CD4-positive, alpha-beta memory T cell (primary cell): ENCODE data around the gene UNC50. TPM values are rescaled to one million over a fixed set of nuclear protein-coding genes. Genes with fewer than 3 reads are reported as not detected.

Experiments used
- CTCF ChIA-PET: fragments of 350-600 bp; sonication (Branson Sonifier 250); formaldehyde crosslinking; loops from one replicate; lab custom pipeline; 2021; ENCODE audit warnings: inconsistent platforms; ENCODE audit not compliant: partially characterized antibody; lab: Charles Lee
- POLR2A ChIA-PET: fragments of 350-600 bp; sonication (Branson Sonifier 250); formaldehyde crosslinking; loops from one replicate; lab custom pipeline; 2021; ENCODE audit not compliant: partially characterized antibody; lab: Charles Lee
- DNase-seq, 5 donors: peaks; one replicate each; pipeline versions ENCODE4 v3.0.0 to v3.0.0-alpha.2; 2020 to 2022; ENCODE audit warnings: mixed read lengths in 1 of 5
- H3K27ac ChIP-seq: one replicate; pipeline ENCODE4 v1.7.0; 2013; ENCODE audit warnings: low read depth, low read length
- H3K27me3 ChIP-seq: 2 replicates; pipeline ENCODE4 v1.7.0; 2013; ENCODE audit warnings: mild to moderate bottlenecking, low read length, moderate library complexity; ENCODE audit not compliant: insufficient read depth
- H3K36me3 ChIP-seq: 2 replicates; pipeline ENCODE4 v1.7.0; 2013; ENCODE audit warnings: mild to moderate bottlenecking, low read length, moderate library complexity; ENCODE audit not compliant: insufficient read depth
- H3K4me1 ChIP-seq: 2 replicates; pipeline ENCODE4 v1.7.0; 2013; ENCODE audit warnings: mild to moderate bottlenecking, low read length, moderate library complexity; ENCODE audit not compliant: insufficient read depth
- H3K4me3 ChIP-seq, 2 donors: one replicate each; pipeline ENCODE4 v1.7.0; 2013; ENCODE audit warnings: low read length in 2 of 2, mild to moderate bottlenecking in 1 of 2
- H3K9me3 ChIP-seq, 2 donors: one replicate each; pipeline ENCODE4 v1.7.0; 2013; ENCODE audit warnings: low read length in 2 of 2, control low read depth in 1 of 2; ENCODE audit not compliant: control insufficient read depth in 1 of 2
- H3K27ac Mint-ChIP-seq, 7 donors: one replicate each; pipeline ENCODE4 v1.8.0; 2020 to 2021; ENCODE audit warnings: mixed read lengths in 7 of 7, mild to moderate bottlenecking in 6 of 7, inconsistent platforms in 3 of 7, moderate library complexity in 3 of 7
- H3K27me3 Mint-ChIP-seq, 2 donors: one replicate each; pipeline ENCODE4 v1.8.0; 2020 to 2021; ENCODE audit warnings: mixed read lengths in 2 of 2
- H3K36me3 Mint-ChIP-seq, 2 donors: one replicate each; pipeline ENCODE4 v1.8.0; 2020 to 2021; ENCODE audit warnings: mixed read lengths in 2 of 2, inconsistent platforms in 1 of 2, mild to moderate bottlenecking in 1 of 2
- H3K4me1 Mint-ChIP-seq, 4 donors: one replicate each; pipeline ENCODE4 v1.8.0; 2020 to 2021; ENCODE audit warnings: mixed read lengths in 4 of 4, mild to moderate bottlenecking in 1 of 4
- H3K4me3 Mint-ChIP-seq, 8 donors: one replicate each; pipeline ENCODE4 v1.8.0; 2020 to 2021; ENCODE audit warnings: mixed read lengths in 8 of 8, mild to moderate bottlenecking in 7 of 8, moderate library complexity in 6 of 8, inconsistent platforms in 3 of 8
- H3K9me3 Mint-ChIP-seq, 8 donors: one replicate each; pipeline ENCODE4 v1.8.0; 2020 to 2021; ENCODE audit warnings: mixed read lengths in 8 of 8, mild to moderate bottlenecking in 5 of 8, inconsistent platforms in 3 of 8, moderate library complexity in 1 of 8
- intact Hi-C: fragments of 100-400 bp; cut with micrococcal nuclease; formaldehyde crosslinking; loops from one replicate; pipeline ENCODE4 v1.15.1; 2023
- polyA plus RNA-seq, 2 donors: library from polyadenylated mRNA; unstranded; fragments of 300-500 nt; fragmentation: Illumina TruSeq; gene quantifications; one replicate each; pipeline ENCODE4 v1.2.3, GENCODE V29; 2021
- total RNA-seq, 2 experiments: library from RNA; stranded (reverse); gene quantifications; one replicate each; pipeline ENCODE4 v1.2.3, GENCODE V29; 2021

The UNC50 gene
- total and polyA plus RNA-seq, 4 experiments from 2014 or later: 41.8 to 48.8 (median 45.4) TPM

DNA sequence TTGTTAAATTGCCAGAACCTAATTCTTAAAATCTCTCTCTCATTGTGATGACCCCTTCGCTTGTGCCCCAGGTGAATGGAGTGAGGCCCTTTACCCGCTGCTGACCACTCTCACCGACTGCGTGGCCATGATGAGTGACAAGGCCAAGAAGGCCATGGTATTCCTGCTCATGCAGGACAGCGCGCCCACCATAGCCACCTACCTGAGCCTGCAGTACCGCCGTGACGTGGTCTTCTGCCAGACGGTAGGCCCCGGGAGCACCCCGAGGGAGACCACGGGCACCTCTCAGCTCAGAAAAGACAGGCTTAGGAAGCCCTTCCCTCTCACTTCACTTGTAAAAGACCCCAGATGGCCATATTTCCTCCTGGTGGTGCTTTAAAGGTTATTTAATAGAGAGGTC lies 45.0 kb upstream of the UNC50 start:
- ChIA-PET CTCF (no interaction called here), POLR2A (no interaction called here)
- DNase-seq: no peak
- Histone ChIP-seq H3K4me1 (no peaks in the 10 kb centered on the region), H3K27me3 (no peaks in the 10 kb centered on the region), H3K4me3 (no peak overlapping the region), H3K27ac (no peak overlapping the region), H3K9me3 (no peaks in the 10 kb centered on the region), H3K36me3 (peaks cover 81% of the 10 kb centered on the region)
- H3K9me3 Mint-ChIP-seq: peaks cover 0 to 2% (median 0%) of the 10 kb centered on the region in 8 donors
- H3K27ac Mint-ChIP-seq: peak overlapping the region in 2 of 7 donors; percentile 42 to 70
- no peaks in the 10 kb centered on the region for H3K27me3 Mint-ChIP-seq
- peaks cover 44 to 82% of the 10 kb centered on the region in 2 donors for H3K36me3 Mint-ChIP-seq
- intact Hi-C loops: loop anchor here (10.0 kb wide), 1 partner anchor 81 kb away; no protein-coding TSS in a partner anchor
- peaks cover 0 to 25% (median 16%) of the 10 kb centered on the region in 4 donors for H3K4me1 Mint-ChIP-seq
- no peak overlapping the region for H3K4me3 Mint-ChIP-seq

- Histone ChIP-seq H3K4me1 (no peaks in the 10 kb centered on the region), H3K27me3 (no peaks in the 10 kb centered on the region), H3K4me3 (no peak overlapping the region), H3K36me3 (peaks cover 81% of the 10 kb centered on the region), H3K27ac (no peak overlapping the region), H3K9me3 (no peaks in the 10 kb centered on the region)
- ChIA-PET CTCF (interaction anchor here (0.8 kb wide), 1 partner anchor 21 kb away, joined by 3 read pairs; no protein-coding TSS in a partner anchor), POLR2A (no interaction called here)
- H3K9me3 Mint-ChIP-seq: peaks cover 0 to 2% (median 0%) of the 10 kb centered on the region in 8 donors
- H3K4me3 Mint-ChIP-seq: no peak overlapping the region
- peaks cover 0 to 13% (median 6%) of the 10 kb centered on the region in 4 donors for H3K4me1 Mint-ChIP-seq
- H3K27ac Mint-ChIP-seq: peak overlapping the region in 1 of 7 donors; percentile 31
- intact Hi-C loops: loop anchor here (10.0 kb wide), 1 partner anchor 80 kb away; no protein-coding TSS in a partner anchor
- H3K36me3 Mint-ChIP-seq: peaks cover 50 to 80% of the 10 kb centered on the region in 2 donors
- no peaks in the 10 kb centered on the region for H3K27me3 Mint-ChIP-seq
- DNase-seq: no peak
Observed at GRCh38 chr2:98564541-98565132, 43.8 kb upstream of the UNC50 start.

DNA sequence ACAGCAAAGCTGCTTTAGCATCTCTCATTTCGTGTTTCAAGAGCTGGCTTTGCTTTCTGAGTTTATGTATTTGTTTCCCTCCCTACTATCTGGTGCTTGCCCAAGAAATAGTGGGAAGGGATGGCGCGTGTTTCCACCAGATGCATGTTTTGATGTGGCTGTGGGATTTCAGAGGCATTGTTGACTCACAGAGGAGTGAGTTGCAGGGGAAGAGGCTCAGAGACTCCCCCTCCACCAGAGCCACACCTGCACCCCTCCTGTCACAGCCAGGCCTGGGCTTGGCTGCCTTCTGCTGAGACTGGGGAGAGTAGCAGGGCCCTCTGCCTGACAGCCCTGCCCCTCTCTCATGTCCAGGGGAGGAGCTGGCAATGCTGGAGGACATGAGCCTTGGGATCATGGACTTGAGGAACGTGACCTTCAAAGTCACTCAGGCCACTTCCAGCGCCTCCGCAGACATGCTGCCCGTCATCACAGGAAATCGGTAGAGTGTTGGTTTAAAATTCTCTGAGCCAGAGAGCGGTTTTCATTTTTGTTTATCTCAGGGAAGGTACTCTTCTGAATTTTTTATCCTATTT lies 43.0 kb upstream of the UNC50 start:
- DNase-seq: no peak
- Mint-ChIP-seq H3K27ac (peak overlapping the region in 2 of 7 donors; percentile 7 to 37), H3K27me3 (no peaks in the 10 kb centered on the region), H3K4me3 (no peak overlapping the region), H3K9me3 (peaks cover 0 to 2% (median 0%) of the 10 kb centered on the region in 8 donors), H3K36me3 (peaks cover 58 to 80% of the 10 kb centered on the region in 2 donors), H3K4me1 (peaks cover 0 to 9% (median 4%) of the 10 kb centered on the region in 4 donors)
- no peaks in the 10 kb centered on the region for H3K9me3 ChIP-seq
- CTCF ChIA-PET: interaction anchor here (0.8 kb wide), 1 partner anchor 20 kb away, joined by 3 read pairs; no protein-coding TSS in a partner anchor
- H3K27ac ChIP-seq: no peak overlapping the region
- no peak overlapping the region for H3K4me3 ChIP-seq
- POLR2A ChIA-PET: no interaction called here
- H3K27me3 ChIP-seq: no peaks in the 10 kb centered on the region
- intact Hi-C loops: loop anchor here (10.0 kb wide), 1 partner anchor 79 kb away; no protein-coding TSS in a partner anchor
- H3K4me1 ChIP-seq: no peaks in the 10 kb centered on the region
- H3K36me3 ChIP-seq: peaks cover 81% of the 10 kb centered on the region

DNA sequence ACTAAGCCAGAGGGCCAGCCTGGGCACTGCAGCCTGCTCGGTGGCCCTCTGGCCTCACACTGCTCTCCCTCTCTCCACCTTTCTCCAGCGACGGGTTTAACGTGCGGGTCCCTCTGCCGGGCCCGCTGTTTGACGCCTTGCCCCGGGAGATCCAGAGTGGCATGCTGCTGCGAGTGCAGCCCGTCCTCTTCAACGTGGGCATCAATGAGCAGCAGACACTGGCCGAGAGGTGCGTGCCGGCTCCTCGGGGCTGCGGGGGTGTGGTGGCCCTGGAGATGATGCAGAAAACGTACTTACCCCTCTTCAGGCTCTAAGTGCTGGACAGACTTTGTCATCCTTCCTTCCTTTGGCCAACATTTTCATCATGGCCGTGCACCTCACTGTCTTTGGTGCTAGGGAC lies 42.4 kb upstream of the UNC50 start:
- H3K36me3 Mint-ChIP-seq: peaks cover 58 to 78% of the 10 kb centered on the region in 2 donors
- H3K27me3 Mint-ChIP-seq: no peaks in the 10 kb centered on the region
- peaks cover 0 to 9% (median 4%) of the 10 kb centered on the region in 4 donors for H3K4me1 Mint-ChIP-seq
- no peak for DNase-seq
- POLR2A ChIA-PET: no interaction called here
- Histone ChIP-seq H3K36me3 (peaks cover 82% of the 10 kb centered on the region), H3K27ac (no peak overlapping the region), H3K9me3 (no peaks in the 10 kb centered on the region), H3K4me1 (no peaks in the 10 kb centered on the region), H3K4me3 (no peak overlapping the region), H3K27me3 (no peaks in the 10 kb centered on the region)
- no peak overlapping the region for H3K4me3 Mint-ChIP-seq
- intact Hi-C loops: loop anchor here (10.0 kb wide), 1 partner anchor 79 kb away; no protein-coding TSS in a partner anchor
- H3K27ac Mint-ChIP-seq: peak overlapping the region in 3 of 7 donors; percentile 47 to 83 (median 67)
- peaks cover 0 to 2% (median 0%) of the 10 kb centered on the region in 8 donors for H3K9me3 Mint-ChIP-seq
- CTCF ChIA-PET: no interaction called here

DNA sequence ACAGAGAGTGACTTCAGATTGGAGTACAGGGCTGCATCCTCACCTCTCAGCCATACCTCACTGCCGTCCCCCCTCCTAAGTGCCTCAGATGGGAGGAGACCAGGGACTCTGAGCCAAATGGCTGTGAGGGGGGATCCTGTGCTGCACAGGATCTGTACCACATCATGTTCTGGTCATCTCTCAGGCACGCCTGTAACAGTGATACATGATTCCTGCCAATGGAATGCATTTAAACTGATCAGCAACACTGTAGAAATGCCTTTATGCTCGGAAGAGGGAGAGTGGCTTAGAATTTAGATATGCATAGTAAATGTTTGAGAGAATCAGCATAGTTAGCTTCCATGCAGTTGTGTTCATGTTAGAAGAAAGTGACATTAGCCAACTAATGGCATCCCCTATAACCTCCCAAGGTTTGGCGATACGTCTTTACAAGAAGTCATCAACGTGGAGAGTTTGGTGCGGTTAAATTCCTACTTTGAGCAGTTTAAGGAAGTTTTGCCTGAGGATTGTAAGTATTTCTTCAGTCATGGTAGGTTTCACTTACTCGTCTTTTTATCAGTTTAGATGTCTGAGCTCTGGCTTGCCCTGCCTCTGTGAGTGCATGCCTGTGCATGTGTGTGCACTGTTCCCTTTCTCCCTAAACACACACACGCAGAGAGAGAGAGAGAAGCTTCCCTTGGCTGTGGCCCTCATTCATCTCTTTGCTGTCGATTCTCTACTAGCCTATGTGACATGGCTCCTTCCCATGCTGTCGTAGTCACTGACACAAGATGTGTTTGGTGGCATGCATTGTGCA lies 40.0 kb upstream of the UNC50 start:
- H3K4me3 ChIP-seq: no peak overlapping the region
- POLR2A ChIA-PET: interaction anchor here (1.0 kb wide), 1 partner anchor 36 kb away, joined by 3 read pairs; no protein-coding TSS in a partner anchor
- Mint-ChIP-seq H3K27ac (peak overlapping the region in 2 of 7 donors; percentile 3 to 23), H3K4me3 (no peak overlapping the region), H3K36me3 (peaks cover 61 to 82% of the 10 kb centered on the region in 2 donors), H3K27me3 (no peaks in the 10 kb centered on the region), H3K9me3 (peaks cover 0 to 2% (median 0%) of the 10 kb centered on the region in 8 donors), H3K4me1 (peaks cover 0 to 9% (median 4%) of the 10 kb centered on the region in 4 donors)
- H3K36me3 ChIP-seq: peaks cover 97% of the 10 kb centered on the region
- intact Hi-C loops: loop anchor here (10.0 kb wide), 1 partner anchor 76 kb away; no protein-coding TSS in a partner anchor
- CTCF ChIA-PET: interaction anchor here (0.7 to 3.5 kb wide), 25 partner anchors 9 to 498 kb away, joined by 3 to 11 read pairs (median 3); no protein-coding TSS in a partner anchor
- H3K4me1 ChIP-seq: no peaks in the 10 kb centered on the region
- no peak overlapping the region for H3K27ac ChIP-seq
- no peak for DNase-seq
- no peaks in the 10 kb centered on the region for H3K27me3 ChIP-seq
- H3K9me3 ChIP-seq: no peaks in the 10 kb centered on the region

DNA sequence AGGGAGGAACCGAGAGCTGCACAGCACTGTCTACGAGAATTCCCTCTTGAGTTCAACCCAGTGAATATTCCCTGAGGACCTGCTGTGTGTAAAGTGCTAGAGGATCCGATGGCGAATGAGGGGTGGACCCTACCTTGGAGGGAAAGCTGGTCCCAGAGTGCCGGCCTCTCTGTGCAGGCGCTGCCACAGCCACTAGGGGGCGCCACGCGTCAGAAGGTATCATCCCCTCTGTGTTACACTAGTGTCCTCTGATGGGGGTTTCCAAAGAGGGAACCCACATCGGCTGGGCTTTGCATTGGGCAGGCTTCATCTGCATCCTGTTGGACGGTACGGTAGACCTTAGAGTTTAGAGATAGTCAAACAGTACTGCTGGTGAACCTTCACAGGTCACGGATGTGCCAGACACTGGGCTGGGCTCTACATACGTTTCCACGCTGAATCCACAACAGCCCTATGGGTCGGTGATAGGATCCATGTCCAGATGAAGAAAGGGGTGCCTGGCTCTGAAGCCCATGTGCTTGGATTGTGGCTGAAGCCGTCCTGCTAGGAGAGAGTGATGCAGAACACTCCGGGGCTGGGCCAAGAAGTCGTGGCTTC lies 39.1 kb upstream of the UNC50 start:
- Histone ChIP-seq H3K36me3 (peaks cover 97% of the 10 kb centered on the region), H3K27me3 (no peaks in the 10 kb centered on the region), H3K27ac (peak overlapping the region; percentile 7), H3K4me1 (no peaks in the 10 kb centered on the region), H3K4me3 (no peak overlapping the region), H3K9me3 (no peaks in the 10 kb centered on the region)
- H3K27ac Mint-ChIP-seq: peak overlapping the region in 6 of 7 donors; percentile 32 to 75 (median 44)
- H3K4me3 Mint-ChIP-seq: peak overlapping the region in 1 of 8 donors; percentile 18
- DNase-seq: peak; percentile 47 to 60 (median 53)
- POLR2A ChIA-PET: interaction anchor here (1.0 kb wide), 1 partner anchor 37 kb away, joined by 3 read pairs; no protein-coding TSS in a partner anchor
- peaks cover 57 to 83% of the 10 kb centered on the region in 2 donors for H3K36me3 Mint-ChIP-seq
- CTCF ChIA-PET: interaction anchor here (0.7 to 3.5 kb wide), 25 partner anchors 10 to 497 kb away, joined by 3 to 11 read pairs (median 3); no protein-coding TSS in a partner anchor
- H3K27me3 Mint-ChIP-seq: no peaks in the 10 kb centered on the region
- H3K9me3 Mint-ChIP-seq: peaks cover 0 to 2% (median 0%) of the 10 kb centered on the region in 8 donors
- peaks cover 0 to 9% (median 4%) of the 10 kb centered on the region in 4 donors for H3K4me1 Mint-ChIP-seq
- intact Hi-C loops: loop anchor here (1.0 to 10.0 kb wide), 3 partner anchors 76 to 497 kb away; no protein-coding TSS in a partner anchor
